Activated CD4-positive, alpha-beta memory T cell treated with anti-CD3 and anti-CD28 coated beads for 36 hours (primary cell): Measurements from ENCODE around the gene RASD2. TPM values are rescaled to one million over a fixed set of nuclear protein-coding genes. Genes with fewer than 3 reads are reported as not detected.
A peak's percentile ranks its signal among the peaks of the same experiment; 100 is the strongest.

Source experiments
- CTCF ChIA-PET: fragments of 350-600 bp; sonication (Branson Sonifier 250); formaldehyde crosslinking; loops from one replicate; lab custom pipeline; 2021; ENCODE audit warnings: antibody characterized with exemption, inconsistent platforms; lab: Charles Lee
- POLR2A ChIA-PET: fragments of 350-600 bp; sonication (Branson Sonifier 250); formaldehyde crosslinking; loops from one replicate; lab custom pipeline; 2021; ENCODE audit warnings: antibody characterized with exemption; lab: Charles Lee
- DNase-seq: peaks from one replicate; pipeline ENCODE4 v3.0.0-alpha.2; 2020
- H3K27ac Mint-ChIP-seq: one replicate; pipeline ENCODE4 v1.8.0; 2021; ENCODE audit warnings: mixed read lengths
- H3K27me3 Mint-ChIP-seq: one replicate; pipeline ENCODE4 v1.8.0; 2021; ENCODE audit warnings: mixed read lengths
- H3K36me3 Mint-ChIP-seq: one replicate; pipeline ENCODE4 v1.8.0; 2021; ENCODE audit warnings: mixed read lengths
- H3K4me1 Mint-ChIP-seq: one replicate; pipeline ENCODE4 v1.8.0; 2021; ENCODE audit warnings: low read depth, mixed read lengths
- H3K4me3 Mint-ChIP-seq: one replicate; pipeline ENCODE4 v1.8.0; 2021; ENCODE audit warnings: mild to moderate bottlenecking, mixed read lengths
- H3K9me3 Mint-ChIP-seq: one replicate; pipeline ENCODE4 v1.8.0; 2021; ENCODE audit warnings: mixed read lengths
- intact Hi-C: fragments of 100-400 bp; cut with micrococcal nuclease; formaldehyde crosslinking; loops from one replicate; pipeline ENCODE4 v1.15.1; 2023
- total RNA-seq, 2 experiments: library from RNA; stranded (reverse); gene quantifications; one replicate each; pipeline ENCODE4 v1.2.3, GENCODE V29; 2021

RASD2 gene
- total RNA-seq, 2 experiments from 2014 or later: 0.10 TPM; not detected in 1

DNA sequence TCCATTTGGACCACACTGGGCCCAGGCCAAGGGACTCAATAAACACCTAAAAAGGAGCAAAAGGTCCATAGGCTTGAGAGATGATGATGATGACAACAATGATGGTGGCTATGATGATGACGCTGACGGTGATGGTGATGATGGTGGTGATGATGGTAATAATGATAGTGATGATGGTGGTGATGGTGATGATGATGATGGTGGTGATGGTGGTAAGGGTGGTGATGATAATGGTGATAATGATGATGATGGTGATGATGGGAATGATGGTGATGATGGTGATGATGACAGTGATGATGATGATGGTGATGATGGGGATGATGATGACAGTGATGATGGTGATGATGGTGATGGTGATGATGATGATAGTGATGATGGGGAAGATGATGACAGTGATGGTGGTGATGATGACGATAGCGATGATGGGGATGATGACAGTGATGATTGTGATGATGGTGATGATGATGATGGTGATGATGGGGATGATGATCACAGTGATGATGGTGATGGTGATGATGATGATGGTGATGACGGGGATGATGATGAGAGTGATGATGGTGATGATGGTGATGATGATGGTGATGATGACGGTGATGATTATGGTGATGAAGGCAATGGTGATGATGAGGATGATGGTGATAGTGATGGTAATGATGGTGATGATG lies 7.1 kb upstream of the RASD2 start:
- intact Hi-C loops: loop anchor here (10.0 kb wide), 1 partner anchor 51 kb away; no protein-coding TSS in a partner anchor
- no peaks in the 10 kb centered on the region for H3K36me3 Mint-ChIP-seq
- no peak overlapping the region for H3K4me3 Mint-ChIP-seq
- no peaks in the 10 kb centered on the region for H3K4me1 Mint-ChIP-seq
- CTCF ChIA-PET: no interaction called here
- DNase-seq: no peak
- H3K27ac Mint-ChIP-seq: no peak overlapping the region
- peaks cover 5% of the 10 kb centered on the region for H3K9me3 Mint-ChIP-seq
- POLR2A ChIA-PET: no interaction called here
- no peaks in the 10 kb centered on the region for H3K27me3 Mint-ChIP-seq

DNA sequence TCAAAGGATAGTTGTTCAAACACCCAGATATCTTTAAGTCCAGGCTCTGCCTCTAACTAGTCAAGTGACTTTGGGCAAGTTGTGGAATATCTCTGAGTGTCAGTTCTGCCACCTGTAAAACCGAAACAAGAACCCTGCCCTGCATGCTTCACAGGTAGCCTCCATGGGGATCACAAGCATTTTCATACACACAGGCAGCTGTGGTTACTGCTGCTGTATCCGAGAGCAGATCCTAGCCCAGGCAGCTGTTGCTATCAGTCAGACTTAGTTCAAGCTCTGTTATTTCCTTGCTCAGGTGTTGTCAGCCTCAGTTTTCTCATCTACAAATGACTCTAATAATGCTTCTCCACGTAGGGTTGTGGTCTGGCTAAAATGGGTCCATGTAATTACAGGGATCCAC lies 6.5 kb upstream of the RASD2 start:
- no peak overlapping the region for H3K27ac Mint-ChIP-seq
- H3K9me3 Mint-ChIP-seq: peaks cover 5% of the 10 kb centered on the region
- no peak for DNase-seq
- ChIA-PET CTCF (no interaction called here), POLR2A (no interaction called here)
- no peak overlapping the region for H3K4me3 Mint-ChIP-seq
- H3K4me1 Mint-ChIP-seq: no peaks in the 10 kb centered on the region
- H3K36me3 Mint-ChIP-seq: no peaks in the 10 kb centered on the region
- intact Hi-C loops: loop anchor here (10.0 kb wide), 1 partner anchor 51 kb away; no protein-coding TSS in a partner anchor
- peaks cover 2% of the 10 kb centered on the region for H3K27me3 Mint-ChIP-seq

DNA sequence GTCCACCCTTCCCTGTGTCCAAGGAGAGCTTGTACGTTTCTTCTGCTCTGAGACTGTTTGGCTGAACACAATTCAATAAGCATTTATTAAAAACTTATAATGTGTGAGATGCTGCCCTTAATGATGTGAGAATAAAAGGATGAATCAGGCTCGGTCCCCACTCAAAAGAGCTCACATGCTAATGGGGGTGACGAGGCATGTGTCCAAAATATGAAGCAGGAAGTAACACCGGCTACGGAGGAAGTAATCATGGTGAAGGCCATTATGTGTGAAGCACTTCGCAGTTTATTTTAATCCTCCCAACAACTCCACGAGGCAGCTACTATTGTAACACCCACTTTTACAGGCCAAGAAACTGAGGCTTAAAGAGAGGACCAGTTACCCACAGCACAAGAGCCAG lies 3.4 kb upstream of the RASD2 start:
- Mint-ChIP-seq H3K4me3 (no peak overlapping the region), H3K4me1 (peaks cover 4% of the 10 kb centered on the region), H3K27ac (no peak overlapping the region), H3K36me3 (no peaks in the 10 kb centered on the region), H3K27me3 (peaks cover 12% of the 10 kb centered on the region), H3K9me3 (no peaks in the 10 kb centered on the region)
- no peak for DNase-seq
- ChIA-PET POLR2A (no interaction called here), CTCF (interaction anchor here (2.2 kb wide), 1 partner anchor 46 kb away, joined by 8 read pairs; no protein-coding TSS in a partner anchor)
- intact Hi-C loops: loop anchor here (10.0 kb wide), 1 partner anchor 48 kb away; no protein-coding TSS in a partner anchor

DNA sequence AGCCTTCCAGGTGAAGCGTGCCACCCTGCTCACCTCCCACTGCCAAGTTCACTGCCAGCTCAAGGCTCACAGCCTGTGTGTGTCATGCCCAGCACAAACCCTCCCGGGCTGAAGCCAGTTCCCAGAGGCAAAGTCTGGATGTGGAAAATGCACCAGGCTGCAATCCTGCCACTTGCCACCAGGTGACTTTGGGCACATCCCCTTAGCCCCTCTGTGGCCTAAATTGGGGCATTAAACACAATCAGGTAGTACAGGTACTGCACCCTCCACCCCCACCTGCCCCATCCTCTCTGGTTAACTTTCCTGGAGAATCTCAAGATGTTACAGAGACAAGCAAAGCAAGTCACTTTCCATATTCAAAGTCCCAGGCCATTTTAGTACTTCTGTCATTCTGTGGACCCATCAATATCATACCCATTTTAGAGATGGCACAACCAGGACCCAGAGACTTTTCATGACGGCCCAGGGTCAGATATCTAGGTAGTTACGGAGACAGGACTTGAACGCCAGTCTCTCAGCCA lies 1.8 kb upstream of the RASD2 start:
- no peaks in the 10 kb centered on the region for H3K9me3 Mint-ChIP-seq
- no peak overlapping the region for H3K4me3 Mint-ChIP-seq
- H3K4me1 Mint-ChIP-seq: peaks cover 4% of the 10 kb centered on the region
- H3K27me3 Mint-ChIP-seq: peaks cover 23% of the 10 kb centered on the region
- intact Hi-C loops: loop anchor here (10.0 kb wide), 1 partner anchor 46 kb away; no protein-coding TSS in a partner anchor
- ChIA-PET POLR2A (no interaction called here), CTCF (interaction anchor here (0.9 to 1.0 kb wide), 2 partner anchors 9 to 108 kb away, joined by 3 read pairs; no protein-coding TSS in a partner anchor)
- no peak overlapping the region for H3K27ac Mint-ChIP-seq
- peak; percentile 51 for DNase-seq
- no peaks in the 10 kb centered on the region for H3K36me3 Mint-ChIP-seq

DNA sequence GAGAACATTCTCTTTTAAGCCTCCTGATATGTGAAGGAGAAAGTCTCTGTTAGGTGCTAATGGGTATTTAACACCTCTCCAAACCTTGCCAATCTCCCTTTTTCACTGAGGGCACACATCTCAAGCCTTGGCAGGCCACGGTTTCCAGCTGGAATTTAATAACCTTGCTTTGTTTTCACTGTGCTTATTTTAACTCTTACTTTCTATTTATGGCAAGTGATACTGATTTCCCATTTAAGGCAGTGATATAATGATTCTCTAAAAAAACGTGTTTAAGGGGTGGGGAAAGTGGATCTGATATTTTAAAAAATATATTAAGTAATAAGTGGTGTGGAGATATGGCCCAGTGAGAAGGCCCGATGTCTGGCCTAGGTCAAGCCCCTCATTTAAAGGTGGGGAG lies 1.1 kb upstream of the RASD2 start:
- peaks cover 24% of the 10 kb centered on the region for H3K27me3 Mint-ChIP-seq
- no peak overlapping the region for H3K27ac Mint-ChIP-seq
- CTCF ChIA-PET: interaction anchor here (1.0 kb wide), 1 partner anchor 109 kb away, joined by 3 read pairs; no protein-coding TSS in a partner anchor
- no peak overlapping the region for H3K4me3 Mint-ChIP-seq
- no peaks in the 10 kb centered on the region for H3K9me3 Mint-ChIP-seq
- no peak for DNase-seq
- no peaks in the 10 kb centered on the region for H3K36me3 Mint-ChIP-seq
- intact Hi-C loops: loop anchor here (10.0 kb wide), 1 partner anchor 45 kb away; no protein-coding TSS in a partner anchor
- peaks cover 4% of the 10 kb centered on the region for H3K4me1 Mint-ChIP-seq
- POLR2A ChIA-PET: no interaction called here

DNA sequence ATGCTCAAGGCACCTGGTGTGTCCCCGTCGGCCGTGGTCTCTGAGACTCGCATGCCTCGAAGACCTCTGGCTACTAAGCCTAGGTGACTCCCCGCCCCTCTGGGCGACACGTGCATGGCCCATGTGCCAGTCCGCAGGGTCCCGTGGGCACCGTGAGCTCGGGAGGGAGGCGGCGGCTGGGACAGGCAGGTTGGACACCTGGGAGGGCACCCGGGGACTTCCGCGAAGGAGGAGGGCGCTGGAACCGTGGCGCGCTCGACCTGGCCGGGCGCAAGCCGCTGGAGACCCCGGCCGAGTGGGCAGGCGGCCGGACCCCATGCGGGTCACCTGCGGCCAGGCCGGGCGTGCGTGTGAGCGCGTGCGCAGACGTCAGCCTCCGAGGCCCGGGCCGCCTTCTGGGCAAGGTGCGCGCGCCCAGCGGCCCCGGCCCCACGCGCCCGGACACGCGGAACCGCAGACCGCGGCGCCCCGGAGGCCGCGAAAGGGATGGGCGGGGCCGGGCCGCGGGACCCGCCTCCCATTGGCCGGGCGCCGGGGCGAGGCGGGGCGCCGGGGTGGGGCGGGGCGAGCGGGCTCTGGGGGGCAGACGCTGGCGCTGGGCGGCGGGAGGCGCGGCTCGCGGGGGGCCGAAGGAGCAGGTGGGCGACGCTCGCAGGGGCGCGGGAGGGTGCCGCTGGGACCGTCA lies 579 bp upstream of the RASD2 start:
- intact Hi-C loops: loop anchor here (1.0 to 10.0 kb wide), 3 partner anchors 12 to 48 kb away; no protein-coding TSS in a partner anchor
- ChIA-PET POLR2A (no interaction called here), CTCF (interaction anchor here (0.5 to 1.4 kb wide), 5 partner anchors 10 to 109 kb away, joined by 3 read pairs; no protein-coding TSS in a partner anchor)
- peak; percentile 65 for DNase-seq
- no peak overlapping the region for H3K27ac Mint-ChIP-seq
- peak overlapping the region; percentile 61 for H3K4me3 Mint-ChIP-seq
- no peaks in the 10 kb centered on the region for H3K36me3 Mint-ChIP-seq
- peaks cover 28% of the 10 kb centered on the region for H3K27me3 Mint-ChIP-seq
- H3K4me1 Mint-ChIP-seq: peaks cover 4% of the 10 kb centered on the region
- no peaks in the 10 kb centered on the region for H3K9me3 Mint-ChIP-seq

DNA sequence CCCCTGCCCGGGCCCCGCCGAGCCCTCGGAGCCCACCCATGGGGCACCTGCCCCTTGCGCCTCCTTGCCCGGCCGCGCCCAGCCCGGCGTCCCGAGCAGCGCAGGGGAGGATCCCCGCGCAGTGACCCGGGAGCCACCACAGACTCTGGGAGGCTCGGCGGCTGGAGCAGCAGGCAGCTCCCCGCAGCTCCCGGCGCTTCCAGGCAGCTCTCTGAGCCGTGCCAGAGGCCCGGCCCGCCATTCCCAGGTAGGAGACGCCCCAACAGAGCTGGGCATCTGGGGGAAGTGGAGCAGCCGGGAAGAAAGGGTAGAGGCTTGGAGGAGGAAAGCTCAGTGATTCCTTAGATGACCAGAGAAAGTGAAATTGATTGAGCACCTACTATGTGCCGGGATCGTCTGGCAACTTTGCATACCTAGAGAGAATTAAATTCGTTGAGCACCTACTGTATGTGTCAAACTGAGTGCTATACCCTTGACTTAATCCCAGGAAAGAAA lies 670 bp downstream of the RASD2 start:
- no peak overlapping the region for H3K27ac Mint-ChIP-seq
- DNase-seq: no peak
- ChIA-PET CTCF (interaction anchor here (0.7 to 1.5 kb wide), 8 partner anchors 9 to 524 kb away, joined by 3 to 5 read pairs (median 3); no protein-coding TSS in a partner anchor), POLR2A (interaction anchor here (0.5 to 1.1 kb wide), 3 partner anchors 32 to 212 kb away, joined by 3 read pairs; no protein-coding TSS in a partner anchor)
- peaks cover 31% of the 10 kb centered on the region for H3K27me3 Mint-ChIP-seq
- H3K9me3 Mint-ChIP-seq: no peaks in the 10 kb centered on the region
- no peaks in the 10 kb centered on the region for H3K36me3 Mint-ChIP-seq
- peaks cover 4% of the 10 kb centered on the region for H3K4me1 Mint-ChIP-seq
- H3K4me3 Mint-ChIP-seq: no peak overlapping the region
- intact Hi-C loops: loop anchor here (5.0 kb wide), 1 partner anchor 49 kb away; no protein-coding TSS in a partner anchor

DNA sequence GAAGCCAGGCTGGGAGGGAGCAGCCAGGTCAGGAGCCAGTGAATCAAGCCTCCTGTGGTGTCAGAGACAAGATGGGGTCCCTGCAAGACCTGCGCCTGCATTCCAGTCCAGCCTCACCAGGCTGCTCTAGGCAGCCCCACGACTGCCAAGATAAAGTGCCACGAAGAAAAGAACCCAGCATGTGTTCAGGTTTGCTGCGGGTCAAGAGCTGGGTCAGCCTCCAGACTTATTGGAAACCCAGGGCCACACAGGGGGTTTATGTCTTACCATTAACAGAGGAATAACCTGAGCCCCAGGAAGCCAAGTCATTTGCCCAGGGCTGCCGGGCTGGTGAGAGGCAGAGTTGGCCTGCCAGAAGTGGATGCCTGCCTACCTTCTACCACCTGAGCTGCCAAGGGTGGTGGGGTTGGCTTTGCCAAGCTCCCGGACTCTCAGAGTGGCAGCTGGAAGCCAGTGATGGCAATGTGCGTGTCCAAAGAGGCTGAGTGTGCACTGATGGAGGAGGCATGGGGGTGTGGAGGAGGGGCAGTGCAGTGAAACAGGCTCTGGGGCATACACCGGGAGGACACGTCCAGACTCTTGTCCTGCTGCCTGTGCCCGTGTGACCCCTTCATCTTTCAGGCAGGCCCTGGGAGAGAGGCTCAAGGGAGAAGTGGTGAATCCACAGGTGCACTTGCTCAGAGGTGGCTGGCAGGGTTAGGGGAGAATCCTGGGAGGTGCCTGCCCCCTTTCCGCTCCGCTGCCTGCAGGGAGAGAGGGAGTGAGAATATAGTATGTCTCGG lies 1.7 kb downstream of the RASD2 start:
- H3K4me3 Mint-ChIP-seq: no peak overlapping the region
- intact Hi-C loops: loop anchor here (5.0 kb wide), 1 partner anchor 50 kb away; no protein-coding TSS in a partner anchor
- H3K27ac Mint-ChIP-seq: no peak overlapping the region
- peaks cover 4% of the 10 kb centered on the region for H3K4me1 Mint-ChIP-seq
- DNase-seq: no peak
- ChIA-PET CTCF (interaction anchor here (0.7 to 1.5 kb wide), 5 partner anchors 10 to 523 kb away, joined by 3 to 5 read pairs (median 3); no protein-coding TSS in a partner anchor), POLR2A (interaction anchor here (0.9 kb wide), 1 partner anchor 31 kb away, joined by 3 read pairs; no protein-coding TSS in a partner anchor)
- peaks cover 31% of the 10 kb centered on the region for H3K27me3 Mint-ChIP-seq
- no peaks in the 10 kb centered on the region for H3K36me3 Mint-ChIP-seq
- H3K9me3 Mint-ChIP-seq: no peaks in the 10 kb centered on the region

DNA sequence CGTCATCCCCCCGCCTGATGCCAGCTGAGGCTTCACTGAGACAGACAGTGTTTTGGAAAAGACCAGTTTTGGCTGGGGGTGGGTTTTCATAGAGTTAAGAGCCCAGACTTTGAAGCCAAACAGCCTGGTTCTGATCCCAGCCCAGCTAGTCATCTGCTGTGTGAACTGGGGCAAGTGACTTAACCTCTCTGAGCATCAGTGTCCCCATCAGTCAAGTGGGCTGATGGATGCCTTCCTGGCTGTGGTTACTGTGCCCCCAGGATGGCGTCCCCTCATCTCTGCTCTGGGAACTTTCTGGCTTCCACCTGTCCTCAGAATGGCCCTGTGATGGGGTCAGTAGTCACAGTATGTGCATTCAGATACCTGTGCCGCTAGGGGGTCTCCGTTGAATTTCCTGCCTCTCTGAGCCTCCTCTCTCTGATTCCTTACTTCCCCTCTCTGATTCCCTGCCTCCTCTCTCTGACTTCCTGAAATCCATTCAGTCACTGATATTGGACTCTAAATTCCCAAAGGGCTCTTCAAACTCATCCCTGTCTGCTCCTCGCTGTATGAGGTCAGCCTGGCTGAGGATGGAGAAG lies 2.4 kb downstream of the RASD2 start:
- DNase-seq: no peak
- Mint-ChIP-seq H3K4me3 (no peak overlapping the region), H3K27ac (no peak overlapping the region), H3K4me1 (peaks cover 4% of the 10 kb centered on the region), H3K9me3 (no peaks in the 10 kb centered on the region), H3K27me3 (peaks cover 31% of the 10 kb centered on the region), H3K36me3 (no peaks in the 10 kb centered on the region)
- intact Hi-C loops: loop anchor here (5.0 kb wide), 1 partner anchor 51 kb away; no protein-coding TSS in a partner anchor
- ChIA-PET POLR2A (no interaction called here), CTCF (no interaction called here)

DNA sequence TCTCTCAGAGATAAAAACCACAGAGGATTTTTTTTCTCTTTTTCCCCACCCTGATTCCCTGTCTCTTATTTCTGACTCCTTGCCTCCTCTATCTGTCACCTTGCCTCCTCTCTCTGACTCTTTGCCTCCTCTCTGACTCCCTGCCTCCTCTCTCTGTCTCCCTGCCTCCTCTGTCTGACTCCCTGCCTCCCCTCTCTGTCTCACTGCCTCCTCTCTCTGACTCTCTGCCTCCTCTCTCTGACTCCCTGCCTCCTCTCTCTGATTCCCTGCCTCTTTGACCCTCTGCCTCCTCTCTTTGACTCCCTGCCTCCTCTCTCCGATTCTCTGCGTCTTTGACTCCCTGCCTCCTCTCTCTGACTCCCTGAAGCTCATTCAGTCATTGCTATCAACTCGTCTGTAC lies 3.1 kb downstream of the RASD2 start:
- Mint-ChIP-seq H3K36me3 (no peaks in the 10 kb centered on the region), H3K27ac (no peak overlapping the region), H3K4me1 (peaks cover 4% of the 10 kb centered on the region), H3K4me3 (no peak overlapping the region), H3K9me3 (no peaks in the 10 kb centered on the region), H3K27me3 (peaks cover 30% of the 10 kb centered on the region)
- CTCF ChIA-PET: no interaction called here
- no peak for DNase-seq
- POLR2A ChIA-PET: no interaction called here
- intact Hi-C loops: loop anchor here (5.0 kb wide), 1 partner anchor 51 kb away; no protein-coding TSS in a partner anchor

DNA sequence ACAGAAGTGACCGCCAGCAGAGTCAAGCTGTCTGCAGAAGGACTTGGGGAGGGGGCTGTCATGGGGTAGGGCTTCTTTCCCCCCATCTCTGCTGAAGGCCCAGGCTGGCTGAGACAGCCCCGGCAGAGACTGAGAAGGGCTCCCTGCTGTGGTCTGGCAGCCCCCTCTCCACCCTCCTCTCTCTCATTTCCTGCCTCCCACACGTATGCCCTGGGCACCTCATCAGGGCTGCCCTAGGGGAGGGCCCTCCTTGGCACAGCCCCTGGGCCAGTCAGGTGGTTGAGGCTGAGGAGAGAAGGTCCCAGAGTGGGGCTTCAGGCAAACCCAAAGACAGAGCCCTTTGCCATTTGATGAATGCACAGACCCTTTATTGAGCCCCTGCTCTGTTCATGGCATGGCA lies 3.6 kb downstream of the RASD2 start:
- intact Hi-C loops: loop anchor here (5.0 kb wide), 1 partner anchor 52 kb away; no protein-coding TSS in a partner anchor
- Mint-ChIP-seq H3K4me3 (no peak overlapping the region), H3K36me3 (no peaks in the 10 kb centered on the region), H3K9me3 (no peaks in the 10 kb centered on the region), H3K27ac (no peak overlapping the region), H3K4me1 (peaks cover 4% of the 10 kb centered on the region), H3K27me3 (peaks cover 29% of the 10 kb centered on the region)
- ChIA-PET CTCF (no interaction called here), POLR2A (no interaction called here)
- no peak for DNase-seq
